GM12875 (cell line): Measurements from ENCODE around the gene HOGA1.

ENCODE experiments used
- H3K4me3 ChIP-seq: one replicate; pipeline ENCODE4 v1.5.1; 2011; ENCODE audit warnings: low read depth, low read length, control low read depth
- TF ChIP-seq, protein P1 (sequence below): IDR thresholded peaks from 2 replicates; pipeline ENCODE4 v1.5.1; 2011; ENCODE audit warnings: low read depth, mild to moderate bottlenecking, control low read depth, inconsistent platforms, low read length, moderate library complexity, borderline replicate concordance; ENCODE audit not compliant: insufficient read depth

Gene HOGA1

GRCh38 chr10:97540669-97541500 is 43.3 kb upstream of the HOGA1 start:
- H3K4me3 ChIP-seq, result no peak overlapping the region
- TF ChIP-seq, protein P1, sequence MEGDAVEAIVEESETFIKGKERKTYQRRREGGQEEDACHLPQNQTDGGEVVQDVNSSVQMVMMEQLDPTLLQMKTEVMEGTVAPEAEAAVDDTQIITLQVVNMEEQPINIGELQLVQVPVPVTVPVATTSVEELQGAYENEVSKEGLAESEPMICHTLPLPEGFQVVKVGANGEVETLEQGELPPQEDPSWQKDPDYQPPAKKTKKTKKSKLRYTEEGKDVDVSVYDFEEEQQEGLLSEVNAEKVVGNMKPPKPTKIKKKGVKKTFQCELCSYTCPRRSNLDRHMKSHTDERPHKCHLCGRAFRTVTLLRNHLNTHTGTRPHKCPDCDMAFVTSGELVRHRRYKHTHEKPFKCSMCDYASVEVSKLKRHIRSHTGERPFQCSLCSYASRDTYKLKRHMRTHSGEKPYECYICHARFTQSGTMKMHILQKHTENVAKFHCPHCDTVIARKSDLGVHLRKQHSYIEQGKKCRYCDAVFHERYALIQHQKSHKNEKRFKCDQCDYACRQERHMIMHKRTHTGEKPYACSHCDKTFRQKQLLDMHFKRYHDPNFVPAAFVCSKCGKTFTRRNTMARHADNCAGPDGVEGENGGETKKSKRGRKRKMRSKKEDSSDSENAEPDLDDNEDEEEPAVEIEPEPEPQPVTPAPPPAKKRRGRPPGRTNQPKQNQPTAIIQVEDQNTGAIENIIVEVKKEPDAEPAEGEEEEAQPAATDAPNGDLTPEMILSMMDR, result no peak

- TF ChIP-seq, protein P1, result no peak
- H3K4me3 ChIP-seq, result no peak overlapping the region
These were observed 41.8 kb upstream of the HOGA1 start for GRCh38 chr10:97542169-97543024.

DNA sequence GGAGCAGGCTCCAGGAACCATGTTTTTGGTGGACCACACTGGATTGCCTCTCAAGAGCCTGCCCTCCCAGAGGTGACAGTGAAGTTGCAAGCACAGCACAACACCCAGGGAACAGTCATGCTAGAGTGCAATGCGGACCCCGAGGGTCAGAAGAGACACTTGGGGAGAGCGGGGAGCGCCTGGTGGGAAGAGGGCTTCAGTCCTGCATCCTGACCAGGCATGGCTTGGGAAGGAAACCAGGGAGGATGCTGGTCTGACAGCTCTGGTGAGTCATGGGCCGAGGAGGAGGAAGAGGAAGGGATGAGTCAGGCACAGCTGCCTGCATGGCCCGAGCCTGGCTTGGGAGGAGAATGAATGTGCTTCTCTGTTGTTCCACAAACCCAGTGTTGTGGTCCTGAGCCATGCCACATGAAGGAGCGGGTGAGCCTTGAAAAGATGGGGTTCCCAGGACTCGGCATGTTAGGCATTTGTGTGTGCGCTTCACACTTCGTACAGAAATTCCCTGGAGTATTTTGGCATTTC is 41.1 kb upstream of the HOGA1 start:
- no peak overlapping the region for H3K4me3 ChIP-seq
- TF ChIP-seq, protein P1, result no peak

DNA sequence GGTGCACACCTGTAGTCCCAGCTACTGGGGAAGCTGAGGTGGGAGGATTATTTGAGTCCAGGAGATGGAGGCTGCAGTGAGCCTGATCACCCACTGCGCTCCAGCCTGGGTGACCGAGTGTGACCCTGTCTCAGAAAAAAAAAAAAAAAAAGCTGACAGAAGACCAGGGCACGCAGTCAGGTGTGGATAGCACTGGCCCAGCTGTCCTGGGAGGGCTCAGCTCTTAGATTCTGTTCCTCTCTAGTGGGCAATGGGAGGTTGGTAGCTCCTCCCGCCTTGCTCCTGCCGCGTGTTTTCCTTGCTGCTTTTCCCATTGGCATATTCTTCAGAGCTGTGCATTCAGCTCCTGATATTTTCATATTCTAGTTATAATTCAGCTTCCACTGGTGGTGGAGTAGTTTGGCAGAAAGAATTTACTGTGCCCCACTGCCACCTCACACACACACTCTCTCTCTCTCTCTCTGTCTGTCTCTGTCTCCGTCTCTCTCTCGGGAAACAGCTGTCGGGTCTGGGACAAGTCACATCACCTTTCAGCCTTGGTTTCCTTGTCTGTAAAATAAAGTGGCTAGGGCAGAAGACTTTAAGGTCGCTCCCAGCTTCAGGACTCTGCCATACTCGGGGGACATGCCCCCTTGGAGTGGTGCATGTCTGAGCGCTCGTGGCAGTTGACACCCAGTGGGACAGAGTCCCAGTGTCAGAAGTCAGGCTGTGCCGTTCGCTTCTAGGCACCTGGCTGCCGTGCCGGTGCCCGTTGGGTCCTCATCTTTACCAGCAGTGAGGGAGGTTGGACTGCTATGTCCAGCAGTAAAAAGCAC is 37.5 kb upstream of the HOGA1 start:
- H3K4me3 ChIP-seq, result no peak overlapping the region
- TF ChIP-seq, protein P1, result no peak

- TF ChIP-seq, protein P1, result no peak
- no peak overlapping the region for H3K4me3 ChIP-seq
These were observed 37.0 kb upstream of the HOGA1 start for GRCh38 chr10:97547271-97547600.

DNA sequence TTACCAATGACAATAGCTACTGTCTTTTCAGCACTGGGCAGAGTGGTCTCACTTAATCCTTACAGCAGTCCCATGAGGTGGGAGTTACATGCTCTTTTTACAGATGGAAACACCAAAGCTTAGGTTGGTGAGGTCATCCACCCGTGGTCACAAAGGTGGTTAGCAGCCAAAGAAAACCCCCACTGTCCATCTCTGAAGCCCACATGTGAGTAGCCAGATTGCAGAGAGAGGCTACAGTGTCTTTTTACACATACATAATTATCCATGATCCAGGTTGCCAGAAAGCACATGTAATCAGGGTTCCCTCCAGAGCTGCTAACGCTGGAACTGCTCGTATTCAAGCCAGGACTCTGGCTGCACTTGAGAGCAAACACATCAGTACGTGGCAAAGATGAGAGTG is 36.2 kb upstream of the HOGA1 start:
- H3K4me3 ChIP-seq, result no peak overlapping the region
- TF ChIP-seq, protein P1, result no peak
